HEK293 (cell line): ENCODE data around the gene HOXA3.
A peak's percentile ranks its signal among the peaks of the same experiment; 100 is the strongest.

Source experiments
- CTCF ChIA-PET: fragments of 350-600 bp; formaldehyde crosslinking; extraction: SDS; loops from one replicate; lab custom pipeline; 2021; ENCODE audit warnings: antibody characterized with exemption; lab: Yijun Ruan, JAX
- POLR2A ChIA-PET: fragments of 300-600 bp; formaldehyde crosslinking; extraction: SDS; loops from one replicate; lab custom pipeline; 2020; ENCODE audit warnings: antibody characterized with exemption, inconsistent platforms; lab: Yijun Ruan, JAX
- H3K27ac ChIP-seq: fragments of 200-500 bp; sonication (Bioruptor generic); 2 replicates; pipeline ENCODE4 v1.5.1; 2014; ENCODE audit warnings: low read depth, low read length, control low read depth, inconsistent platforms; ENCODE audit errors: extremely low read depth
- H3K36me3 ChIP-seq, 2 experiments: fragments of 200-500 bp in 1 of 2; sonication (Bioruptor generic) in 1 of 2; 1 replicate in 1 of 2; 2 replicates in 1 of 2; pipeline ENCODE4 v1.5.1; 2014 to 2017; ENCODE audit warnings: inconsistent platforms in 2 of 2, low read length in 2 of 2; ENCODE audit not compliant: control insufficient read depth in 2 of 2, insufficient read depth in 1 of 2
- H3K4me1 ChIP-seq: fragments of 200-500 bp; sonication (Bioruptor generic); 2 replicates; pipeline ENCODE4 v1.5.1; 2014; ENCODE audit warnings: mild to moderate bottlenecking, low read length, inconsistent platforms; ENCODE audit not compliant: control insufficient read depth, insufficient read depth
- H3K4me3 ChIP-seq: 2 replicates; pipeline ENCODE4 v1.5.1; 2011; ENCODE audit warnings: low read depth, mild to moderate bottlenecking, control low read depth, low read length, moderate library complexity
- H3K9me3 ChIP-seq: fragments of 200-500 bp; sonication (Bioruptor generic); 2 replicates; pipeline ENCODE4 v1.5.1; 2014; ENCODE audit warnings: low read depth, low read length, inconsistent platforms; ENCODE audit not compliant: control insufficient read depth, insufficient read depth
- CTCF ChIP-seq: fragments of 450-650 bp; formaldehyde crosslinking; IDR thresholded peaks from 2 replicates; pipeline ENCODE4 v1.5.1; 2016; ENCODE audit warnings: missing biosample characterization, missing genetic modification characterization
- FEZF1 ChIP-seq: fragments of 450-650 bp; formaldehyde crosslinking; IDR thresholded peaks from 2 replicates; pipeline ENCODE4 v1.5.1; 2016; ENCODE audit warnings: missing biosample characterization, missing genetic modification characterization
- GLIS1 ChIP-seq: fragments of 450-650 bp; formaldehyde crosslinking; IDR thresholded peaks from 2 replicates; pipeline ENCODE4 v1.5.1; 2016; ENCODE audit warnings: missing biosample characterization, missing genetic modification characterization
- GLIS2 ChIP-seq: fragments of 450-650 bp; formaldehyde crosslinking; IDR thresholded peaks from 2 replicates; pipeline ENCODE4 v1.5.1; 2016; ENCODE audit warnings: missing biosample characterization, missing genetic modification characterization
- KLF7 ChIP-seq: fragments of 450-650 bp; formaldehyde crosslinking; IDR thresholded peaks from 2 replicates; pipeline ENCODE4 v1.5.1; 2016; ENCODE audit warnings: missing biosample characterization, missing genetic modification characterization, borderline replicate concordance
- MZF1 ChIP-seq: fragments of 450-650 bp; formaldehyde crosslinking; IDR thresholded peaks from 2 replicates; pipeline ENCODE4 v1.5.1; 2017; ENCODE audit warnings: missing biosample characterization, missing genetic modification characterization, borderline replicate concordance
- PRDM1 ChIP-seq: fragments of 450-650 bp; formaldehyde crosslinking; IDR thresholded peaks from 2 replicates; pipeline ENCODE4; 2016; ENCODE audit warnings: missing biosample characterization, missing genetic modification characterization
- SCRT2 ChIP-seq: fragments of 450-650 bp; formaldehyde crosslinking; IDR thresholded peaks from 2 replicates; pipeline ENCODE4 v1.5.1; 2016; ENCODE audit warnings: missing biosample characterization, missing genetic modification characterization
- SP7 ChIP-seq: fragments of 450-650 bp; formaldehyde crosslinking; IDR thresholded peaks from 2 replicates; pipeline ENCODE4 v1.5.1; 2016; ENCODE audit warnings: missing biosample characterization, missing genetic modification characterization
- ZBTB26 ChIP-seq: fragments of 450-650 bp; formaldehyde crosslinking; optimal IDR thresholded peaks from 2 replicates; pipeline ENCODE3; 2016; ENCODE audit warnings: missing biosample characterization, mild to moderate bottlenecking, missing genetic modification characterization
- ZBTB8A ChIP-seq: fragments of 450-650 bp; formaldehyde crosslinking; IDR thresholded peaks from 2 replicates; pipeline ENCODE4 v1.5.1; 2016; ENCODE audit warnings: missing biosample characterization, missing genetic modification characterization
- ZNF202 ChIP-seq: fragments of 450-650 bp; formaldehyde crosslinking; IDR thresholded peaks from 2 replicates; pipeline ENCODE4 v1.5.1; 2016; ENCODE audit warnings: missing biosample characterization, missing genetic modification characterization, borderline replicate concordance
- ZNF341 ChIP-seq: fragments of 450-650 bp; formaldehyde crosslinking; IDR thresholded peaks from 2 replicates; pipeline ENCODE4; 2016; ENCODE audit warnings: low read depth, missing biosample characterization, missing genetic modification characterization
- ZNF366 ChIP-seq: fragments of 450-650 bp; formaldehyde crosslinking; conservative IDR thresholded peaks from 2 replicates; pipeline ENCODE4 v1.5.1; 2016; ENCODE audit warnings: missing biosample characterization, missing genetic modification characterization
- ZNF426 ChIP-seq: fragments of 450-650 bp; formaldehyde crosslinking; IDR thresholded peaks from 2 replicates; pipeline ENCODE4 v1.5.1; 2017; ENCODE audit warnings: missing biosample characterization, missing genetic modification characterization, mild to moderate bottlenecking, inconsistent platforms, moderate library complexity
- ZNF510 ChIP-seq: fragments of 450-650 bp; formaldehyde crosslinking; IDR thresholded peaks from 2 replicates; pipeline ENCODE4 v1.5.1; 2018; ENCODE audit warnings: mild to moderate bottlenecking, missing genetic modification characterization, missing biosample characterization; ENCODE audit not compliant: insufficient replicate concordance
- ZNF600 ChIP-seq: fragments of 450-650 bp; formaldehyde crosslinking; IDR thresholded peaks from 2 replicates; pipeline ENCODE4 v1.5.1; 2016; ENCODE audit warnings: missing biosample characterization, missing genetic modification characterization
- ZNF610 ChIP-seq: fragments of 450-650 bp; formaldehyde crosslinking; IDR thresholded peaks from 2 replicates; pipeline ENCODE4 v1.5.1; 2016; ENCODE audit warnings: missing biosample characterization, missing genetic modification characterization, borderline replicate concordance
- ZNF776 ChIP-seq: fragments of 450-650 bp; formaldehyde crosslinking; IDR thresholded peaks from 2 replicates; pipeline ENCODE4 v1.5.0; 2017; ENCODE audit warnings: missing biosample characterization, missing genetic modification characterization, borderline replicate concordance
- ZSCAN23 ChIP-seq: fragments of 450-650 bp; formaldehyde crosslinking; IDR thresholded peaks from 2 replicates; pipeline ENCODE4 v1.5.1; 2016; ENCODE audit warnings: missing biosample characterization, missing genetic modification characterization
- TF ChIP-seq, protein P1 (sequence below): fragments of 450-650 bp; formaldehyde crosslinking; IDR thresholded peaks from 2 replicates; pipeline ENCODE4 v1.5.1; 2017; ENCODE audit warnings: missing biosample characterization, missing genetic modification characterization
- TF ChIP-seq, protein P2 (sequence below): fragments of 450-650 bp; IDR thresholded peaks from 2 replicates; pipeline ENCODE4 v1.5.1; 2018; ENCODE audit warnings: missing biosample characterization, missing genetic modification characterization

HOXA3 gene

DNA sequence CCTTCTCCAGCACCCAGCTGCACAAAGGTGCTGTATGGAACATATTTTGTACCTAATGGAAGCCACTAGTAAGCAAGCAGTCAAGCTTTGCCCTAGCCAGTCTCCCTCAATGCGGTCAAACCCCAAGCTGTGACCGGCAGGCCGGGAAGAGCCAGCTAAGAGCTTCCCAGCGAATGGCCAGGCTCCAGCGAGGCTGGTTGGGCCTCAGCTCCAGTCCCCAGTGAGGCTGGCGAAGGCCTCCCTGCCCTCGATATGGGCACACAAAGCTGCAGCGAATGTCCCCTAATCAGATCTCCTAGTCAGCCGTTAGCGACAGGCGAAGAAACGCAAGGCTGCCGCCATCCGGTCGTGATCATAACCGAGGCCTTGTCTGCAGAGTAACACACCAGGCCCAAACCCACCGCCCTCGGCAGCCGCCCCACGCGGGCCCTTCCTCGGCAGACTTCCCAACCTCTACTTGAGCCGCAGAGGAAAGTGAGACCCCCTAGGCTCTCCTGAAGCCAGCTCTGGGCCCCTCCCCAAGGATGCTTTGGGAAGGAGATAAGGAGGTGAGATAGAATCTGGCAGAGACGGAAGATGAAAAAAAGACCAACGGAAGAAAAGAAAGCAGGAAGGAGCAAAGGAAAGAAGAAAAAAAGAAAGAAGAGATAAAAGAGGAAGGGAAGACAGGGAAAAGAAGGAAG, 16.0 kb upstream of the HOXA3 start (continued):
- TF ChIP-seq MZF1 (no peak), ZNF776 (tag by site-specific recombination) (no peak), ZSCAN23 (tag by site-specific recombination) (peak; percentile 18; the same call in 1 of the 2 replicates), ZNF426 (tag by site-specific recombination) (peak; percentile 13; the same call in 1 of the 2 replicates), GLIS2 (tag by site-specific recombination) (peak; percentile 72), CTCF (tag by site-specific recombination) (peak; percentile 23; the same call in 1 of the 2 replicates), ZNF202 (tag by site-specific recombination) (no peak), KLF7 (tag by site-specific recombination) (0 out of 2 replicates have a peak, but pooled peaks have one; percentile 9)

DNA sequence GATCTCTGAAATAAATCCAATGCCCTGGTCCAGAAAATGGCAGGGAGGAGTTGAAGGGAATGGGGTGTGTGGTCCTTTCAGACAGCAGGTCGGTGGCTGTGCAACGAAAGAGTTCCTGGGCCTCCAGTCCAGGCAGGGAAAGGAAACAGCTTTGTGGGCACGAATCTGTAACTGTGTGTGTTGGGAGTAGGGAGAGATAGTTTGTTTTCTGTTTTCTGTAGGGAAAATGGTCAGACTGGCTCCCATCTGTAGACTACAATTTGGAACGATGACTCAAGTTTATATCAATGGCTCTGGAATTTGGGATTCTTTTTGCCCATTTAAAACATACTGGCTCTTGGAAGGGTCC, 15.5 kb upstream of the HOXA3 start:
- Histone ChIP-seq H3K36me3 (peaks cover 20 to 46% of the 10 kb centered on the region in 2 experiments), H3K4me1 (peaks cover 7% of the 10 kb centered on the region; the same call in 1 of the 2 replicates), H3K9me3 (no peaks in the 10 kb centered on the region), H3K27ac (peak overlapping the region; percentile 100), H3K4me3 (peak overlapping the region; percentile 76)
- POLR2A ChIA-PET = interaction anchor here (1.4 to 11.2 kb wide), 8 partner anchors 11 to 1312 kb away, joined by 4 to 237 read pairs (median 18); partner anchors contain the start of genes CBX3, HOXA11, HOXA5 and HOXA7
- TF ChIP-seq GLIS1 (tag by site-specific recombination) (no peak), PRDM1 (tag by site-specific recombination) (peak; percentile 81)
- TF ChIP-seq, protein P1, sequence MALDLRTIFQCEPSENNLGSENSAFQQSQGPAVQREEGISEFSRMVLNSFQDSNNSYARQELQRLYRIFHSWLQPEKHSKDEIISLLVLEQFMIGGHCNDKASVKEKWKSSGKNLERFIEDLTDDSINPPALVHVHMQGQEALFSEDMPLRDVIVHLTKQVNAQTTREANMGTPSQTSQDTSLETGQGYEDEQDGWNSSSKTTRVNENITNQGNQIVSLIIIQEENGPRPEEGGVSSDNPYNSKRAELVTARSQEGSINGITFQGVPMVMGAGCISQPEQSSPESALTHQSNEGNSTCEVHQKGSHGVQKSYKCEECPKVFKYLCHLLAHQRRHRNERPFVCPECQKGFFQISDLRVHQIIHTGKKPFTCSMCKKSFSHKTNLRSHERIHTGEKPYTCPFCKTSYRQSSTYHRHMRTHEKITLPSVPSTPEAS (tag by site-specific recombination) = no peak
- CTCF ChIA-PET = interaction anchor here (0.6 to 1.6 kb wide), 6 partner anchors 15 to 1312 kb away, joined by 3 to 5 read pairs (median 4); no protein-coding TSS in a partner anchor

DNA sequence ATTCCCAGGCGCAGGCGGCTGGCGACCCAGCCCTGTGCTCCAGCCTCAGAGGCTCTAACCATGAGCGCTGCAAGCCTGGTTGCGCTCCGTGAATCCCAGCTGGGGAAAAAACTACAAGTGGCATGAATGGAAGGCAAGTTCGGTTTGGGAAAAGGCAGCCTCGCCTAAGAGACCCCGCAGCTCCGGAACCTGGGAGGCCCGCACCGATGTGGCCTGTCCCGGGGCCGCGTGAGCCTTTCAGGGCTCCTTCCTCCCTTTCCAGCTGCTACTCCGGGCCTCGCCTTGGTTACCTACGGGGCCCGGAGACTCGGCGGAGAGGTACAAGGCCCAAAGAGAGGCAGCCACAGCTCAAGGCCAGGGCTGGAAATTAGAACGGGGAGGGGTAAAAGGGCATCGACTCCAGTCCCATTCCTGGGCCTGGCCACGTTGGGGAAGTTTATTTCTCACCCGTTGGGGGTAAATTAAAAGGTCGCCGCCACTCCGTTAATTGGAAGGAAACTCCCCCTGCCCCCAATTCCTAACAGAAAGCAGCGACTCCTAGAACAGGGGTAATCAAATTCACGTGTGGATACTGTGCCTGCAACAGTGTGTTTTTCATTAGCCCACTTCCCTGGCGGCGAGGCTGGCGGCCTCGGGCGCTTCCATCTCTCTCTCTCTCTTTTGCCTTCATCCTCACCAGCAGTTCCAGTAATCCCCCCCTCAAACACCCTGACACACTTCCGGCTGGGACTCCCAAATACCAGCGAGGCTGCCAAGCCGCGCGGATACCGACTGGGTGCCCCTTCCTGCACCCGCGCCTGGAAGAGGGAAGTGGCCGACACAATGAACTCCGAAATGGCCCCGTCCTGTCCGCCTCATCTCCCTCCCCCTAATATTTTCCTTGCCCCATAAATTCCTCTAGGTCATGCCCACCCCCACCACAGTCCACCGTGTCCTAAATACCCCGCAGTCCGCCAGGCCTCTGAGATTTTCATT, 14.4 kb upstream of the HOXA3 start:
- Histone ChIP-seq H3K4me3 (peak overlapping the region; percentile 76), H3K27ac (peak overlapping the region; percentile 100), H3K4me1 (peaks cover 7% of the 10 kb centered on the region; the same call in 1 of the 2 replicates), H3K9me3 (no peaks in the 10 kb centered on the region), H3K36me3 (peaks cover 27 to 49% of the 10 kb centered on the region in 2 experiments)
- ChIA-PET CTCF (interaction anchor here (0.6 to 1.6 kb wide), 5 partner anchors 11 to 1311 kb away, joined by 3 to 5 read pairs (median 3); no protein-coding TSS in a partner anchor), POLR2A (interaction anchor here (0.5 to 2.5 kb wide), 11 partner anchors 8 to 1305 kb away, joined by 3 to 21 read pairs (median 6); partner anchors contain the start of genes HOXA11 and HOXA5)
- TF ChIP-seq GLIS2 (tag by site-specific recombination) (peak; percentile 48), ZNF600 (no peak; the same call in 1 of the 2 replicates), ZNF776 (tag by site-specific recombination) (peak; percentile 98), ZBTB8A (tag by site-specific recombination) (peak; percentile 42; the same call in 1 of the 2 replicates), ZNF610 (no peak), SP7 (tag by site-specific recombination) (peak; percentile 11; the same call in 1 of the 2 replicates), ZNF366 (tag by site-specific recombination) (peak; percentile 51; the same call in 1 of the 2 replicates), SCRT2 (tag by site-specific recombination) (0 out of 2 replicates have a peak, but pooled peaks have one; percentile 17), FEZF1 (0 out of 2 replicates have a peak, but pooled peaks have one; percentile 17), ZBTB26 (no peak), GLIS1 (tag by site-specific recombination) (0 out of 2 replicates have a peak, but pooled peaks have one; percentile 12), ZNF341 (tag by site-specific recombination) (peak; percentile 98), MZF1 (no peak), ZNF510 (tag by site-specific recombination) (no peak)
- TF ChIP-seq, protein P2, sequence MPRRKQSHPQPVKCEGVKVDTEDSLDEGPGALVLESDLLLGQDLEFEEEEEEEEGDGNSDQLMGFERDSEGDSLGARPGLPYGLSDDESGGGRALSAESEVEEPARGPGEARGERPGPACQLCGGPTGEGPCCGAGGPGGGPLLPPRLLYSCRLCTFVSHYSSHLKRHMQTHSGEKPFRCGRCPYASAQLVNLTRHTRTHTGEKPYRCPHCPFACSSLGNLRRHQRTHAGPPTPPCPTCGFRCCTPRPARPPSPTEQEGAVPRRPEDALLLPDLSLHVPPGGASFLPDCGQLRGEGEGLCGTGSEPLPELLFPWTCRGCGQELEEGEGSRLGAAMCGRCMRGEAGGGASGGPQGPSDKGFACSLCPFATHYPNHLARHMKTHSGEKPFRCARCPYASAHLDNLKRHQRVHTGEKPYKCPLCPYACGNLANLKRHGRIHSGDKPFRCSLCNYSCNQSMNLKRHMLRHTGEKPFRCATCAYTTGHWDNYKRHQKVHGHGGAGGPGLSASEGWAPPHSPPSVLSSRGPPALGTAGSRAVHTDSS = peak; percentile 63
